GM10266 (cell line): ENCODE results near the gene TEDC1.

Experiments used
- DNase-seq: peaks from one replicate; pipeline ENCODE4 v3.0.0; 2012; ENCODE audit errors: extremely low spot score
- CTCF ChIP-seq: IDR thresholded peaks from 2 replicates; pipeline ENCODE4 v1.5.1; 2012; ENCODE audit warnings: mild to moderate bottlenecking, low read depth; ENCODE audit not compliant: control insufficient read depth, insufficient read depth; ENCODE audit errors: missing control alignments

The TEDC1 gene

GRCh38 chr14:105480807-105481801, 9.9 kb upstream of the TEDC1 start:
- TF ChIP-seq CTCF = peak; percentile 100
- peak; percentile 96 for DNase-seq

- peak; percentile 96 for DNase-seq
- TF ChIP-seq CTCF = peak; percentile 29
These were observed 9.1 kb upstream of the TEDC1 start for GRCh38 chr14:105481886-105482457.

- no peak for TF ChIP-seq CTCF
- no peak for DNase-seq
These were observed 8.4 kb upstream of the TEDC1 start for GRCh38 chr14:105482486-105483110.

- no peak for TF ChIP-seq CTCF
- no peak for DNase-seq
These were observed 7.6 kb upstream of the TEDC1 start for GRCh38 chr14:105483300-105484068.

GRCh38 chr14:105484069-105484996, 6.7 kb upstream of the TEDC1 start:
- DNase-seq = no peak
- no peak for TF ChIP-seq CTCF

- TF ChIP-seq CTCF = no peak
- no peak for DNase-seq
These were observed 6.1 kb upstream of the TEDC1 start for GRCh38 chr14:105484997-105485393.
